HEK293 (cell line): Measurements from ENCODE around the gene CCDC183.
"Not testable (repeated sequence)": the region's sequence is repeated elsewhere in the genome, so short reads cannot be mapped to it uniquely, and the experiment has no call there.

Experiments used
- CTCF ChIA-PET: fragments of 350-600 bp; formaldehyde crosslinking; extraction: SDS; loops from one replicate; lab custom pipeline; 2021; ENCODE audit warnings: antibody characterized with exemption; lab: Yijun Ruan, JAX
- POLR2A ChIA-PET: fragments of 300-600 bp; formaldehyde crosslinking; extraction: SDS; loops from one replicate; lab custom pipeline; 2020; ENCODE audit warnings: antibody characterized with exemption, inconsistent platforms; lab: Yijun Ruan, JAX
- H3K27ac ChIP-seq: fragments of 200-500 bp; sonication (Bioruptor generic); 2 replicates; pipeline ENCODE4 v1.5.1; 2014; ENCODE audit warnings: low read depth, low read length, control low read depth, inconsistent platforms; ENCODE audit errors: extremely low read depth
- H3K36me3 ChIP-seq, 2 experiments: fragments of 200-500 bp in 1 of 2; sonication (Bioruptor generic) in 1 of 2; 1 replicate in 1 of 2; 2 replicates in 1 of 2; pipeline ENCODE4 v1.5.1; 2014 to 2017; ENCODE audit warnings: inconsistent platforms in 2 of 2, low read length in 2 of 2; ENCODE audit not compliant: control insufficient read depth in 2 of 2, insufficient read depth in 1 of 2
- H3K4me1 ChIP-seq: fragments of 200-500 bp; sonication (Bioruptor generic); 2 replicates; pipeline ENCODE4 v1.5.1; 2014; ENCODE audit warnings: mild to moderate bottlenecking, low read length, inconsistent platforms; ENCODE audit not compliant: control insufficient read depth, insufficient read depth
- H3K4me3 ChIP-seq: 2 replicates; pipeline ENCODE4 v1.5.1; 2011; ENCODE audit warnings: low read depth, mild to moderate bottlenecking, control low read depth, low read length, moderate library complexity
- H3K9me3 ChIP-seq: fragments of 200-500 bp; sonication (Bioruptor generic); 2 replicates; pipeline ENCODE4 v1.5.1; 2014; ENCODE audit warnings: low read depth, low read length, inconsistent platforms; ENCODE audit not compliant: control insufficient read depth, insufficient read depth
- FEZF1 ChIP-seq: fragments of 450-650 bp; formaldehyde crosslinking; IDR thresholded peaks from 2 replicates; pipeline ENCODE4 v1.5.1; 2016; ENCODE audit warnings: missing biosample characterization, missing genetic modification characterization
- GLIS1 ChIP-seq: fragments of 450-650 bp; formaldehyde crosslinking; IDR thresholded peaks from 2 replicates; pipeline ENCODE4 v1.5.1; 2016; ENCODE audit warnings: missing biosample characterization, missing genetic modification characterization
- GLIS2 ChIP-seq: fragments of 450-650 bp; formaldehyde crosslinking; IDR thresholded peaks from 2 replicates; pipeline ENCODE4 v1.5.1; 2016; ENCODE audit warnings: missing biosample characterization, missing genetic modification characterization
- IKZF3 ChIP-seq: fragments of 450-650 bp; IDR thresholded peaks from 2 replicates; pipeline ENCODE4 v1.5.0; 2018; ENCODE audit warnings: missing biosample characterization, mild to moderate bottlenecking, missing genetic modification characterization, moderate library complexity
- PRDM1 ChIP-seq: fragments of 450-650 bp; formaldehyde crosslinking; IDR thresholded peaks from 2 replicates; pipeline ENCODE4; 2016; ENCODE audit warnings: missing biosample characterization, missing genetic modification characterization
- PRDM10 ChIP-seq: fragments of 450-650 bp; formaldehyde crosslinking; IDR thresholded peaks from 2 replicates; pipeline ENCODE4 v1.5.1; 2016; ENCODE audit warnings: missing biosample characterization, missing genetic modification characterization
- PRDM2 ChIP-seq: fragments of 450-650 bp; formaldehyde crosslinking; IDR thresholded peaks from 2 replicates; pipeline ENCODE4 v1.5.1; 2016; ENCODE audit warnings: missing biosample characterization, missing genetic modification characterization, borderline replicate concordance
- REPIN1 ChIP-seq: fragments of 450-650 bp; formaldehyde crosslinking; IDR thresholded peaks from 2 replicates; pipeline ENCODE4 v1.5.1; 2017; ENCODE audit warnings: missing biosample characterization, missing genetic modification characterization, low read depth
- SCRT1 ChIP-seq: fragments of 450-650 bp; formaldehyde crosslinking; IDR thresholded peaks from 2 replicates; pipeline ENCODE4 v1.5.1; 2016; ENCODE audit warnings: missing biosample characterization, missing genetic modification characterization, borderline replicate concordance
- SCRT2 ChIP-seq: fragments of 450-650 bp; formaldehyde crosslinking; IDR thresholded peaks from 2 replicates; pipeline ENCODE4 v1.5.1; 2016; ENCODE audit warnings: missing biosample characterization, missing genetic modification characterization
- ZNF274 ChIP-seq, 2 experiments: fragments of 200-500 bp in 1 of 2; fragments of 450-650 bp in 1 of 2; sonication (Bioruptor generic) in 1 of 2; formaldehyde crosslinking in 1 of 2; IDR thresholded peaks; 2 replicates each; pipeline versions ENCODE4 v1.5.1 to v1.6.1; 2014 to 2016; ENCODE audit warnings: borderline replicate concordance in 1 of 2, inconsistent platforms in 1 of 2, low read length in 1 of 2, missing biosample characterization in 1 of 2, missing genetic modification characterization in 1 of 2
- ZNF76 ChIP-seq: fragments of 450-650 bp; formaldehyde crosslinking; IDR thresholded peaks from 2 replicates; pipeline ENCODE4; 2016; ENCODE audit warnings: low read depth, missing biosample characterization, missing genetic modification characterization, borderline replicate concordance
- ZNF777 ChIP-seq: fragments of 450-650 bp; formaldehyde crosslinking; IDR thresholded peaks from 2 replicates; pipeline ENCODE4 v1.5.1; 2017; ENCODE audit warnings: missing biosample characterization, missing genetic modification characterization, borderline replicate concordance

Gene CCDC183

GRCh38 chr9:136796775-136797347 lies 723 bp downstream of the CCDC183 start:
- peaks cover 0 to 21% of the 10 kb centered on the region in 2 experiments; a peak in 1 of 3 replicates for H3K36me3 ChIP-seq
- peaks cover 14% of the 10 kb centered on the region for H3K4me1 ChIP-seq
- H3K9me3 ChIP-seq, POLR2A ChIA-PET, H3K27ac ChIP-seq, H3K4me3 ChIP-seq: not testable (repeated sequence)
- CTCF ChIA-PET, result interaction anchor here (1.0 kb wide), 1 partner anchor 69 kb away, joined by 3 read pairs; no protein-coding TSS in a partner anchor
- TF ChIP-seq IKZF3 (tag by site-specific recombination) (0 out of 2 replicates have a peak, but pooled peaks have one; percentile 22), SCRT2 (peak; percentile 96), PRDM1 (tag by site-specific recombination) (0 out of 2 replicates have a peak, but pooled peaks have one; percentile 17), PRDM10 (tag by site-specific recombination) (peak; percentile 67), FEZF1 (tag by site-specific recombination) (peak; percentile 47), GLIS1 (peak; percentile 40), SCRT1 (tag by site-specific recombination) (peak; percentile 89)

GRCh38 chr9:136798708-136799078 lies 2.6 kb downstream of the CCDC183 start:
- H3K9me3 ChIP-seq, result no peaks in the 10 kb centered on the region
- H3K4me3 ChIP-seq, result no peak overlapping the region
- H3K27ac ChIP-seq, result no peak overlapping the region
- TF ChIP-seq PRDM2, result no peak
- TF ChIP-seq GLIS2 (tag by site-specific recombination), result 0 out of 2 replicates have a peak, but pooled peaks have one; percentile 17
- TF ChIP-seq ZNF76, result no peak
- no peak for TF ChIP-seq ZNF274 (IDR thresholded peaks at IDR 0.05; ENCODE audit: low read length)
- TF ChIP-seq ZNF274 (tag by site-specific recombination; IDR thresholded peaks at IDR 0.05; ENCODE audit: borderline replicate concordance), result no peak
- TF ChIP-seq ZNF777, result no peak
- TF ChIP-seq REPIN1, result no peak
- H3K36me3 ChIP-seq, result peaks cover 0 to 5% of the 10 kb centered on the region in 2 experiments; a peak in 1 of 3 replicates
- ChIA-PET POLR2A (no interaction called here), CTCF (interaction anchor here (0.6 to 1.2 kb wide), 3 partner anchors 38 to 628 kb away, joined by 3 to 4 read pairs (median 3); no protein-coding TSS in a partner anchor)
- H3K4me1 ChIP-seq, result peaks cover 14% of the 10 kb centered on the region
